K562 (cell line): ENCODE data around the gene CLDN5.

Source experiments
- BHLHE40 ChIP-seq: IDR thresholded peaks from 2 replicates; pipeline ENCODE4 v1.6.1; 2011; ENCODE audit warnings: low read length, improper control_type of control experiment
- CAMTA2 ChIP-seq: fragments of 250-450 bp; sonication (Bioruptor Pico); conservative IDR thresholded peaks from 2 replicates; pipeline ENCODE4 v1.5.1; 2022
- EZH2 ChIP-seq: IDR thresholded peaks from 2 replicates; pipeline ENCODE4 v1.6.1; 2012; ENCODE audit warnings: low read depth, mild to moderate bottlenecking, inconsistent platforms, low read length, borderline replicate concordance
- RNF219 ChIP-seq: fragments of 250-450 bp; sonication (Bioruptor Pico); IDR thresholded peaks from 2 replicates; pipeline ENCODE4 v1.5.0; 2022; ENCODE audit warnings: mild to moderate bottlenecking
- SAFB2 ChIP-seq: fragments of 200-400 bp; formaldehyde crosslinking; IDR thresholded peaks from 2 replicates; pipeline ENCODE4 v1.6.1; 2018; ENCODE audit warnings: borderline replicate concordance, low read length, low read depth, moderate library complexity; ENCODE audit not compliant: severe bottlenecking
- TGIF2 ChIP-seq: sonication (generic); formaldehyde crosslinking; IDR thresholded peaks from 2 replicates; pipeline ENCODE4 v1.8.1; 2022; ENCODE audit warnings: mild to moderate bottlenecking, missing genetic modification reagents, moderate library complexity
- ZNF146 ChIP-seq: IDR thresholded peaks from one replicate; pipeline ENCODE4 v1.6.1; 2018; ENCODE audit warnings: missing compliant biosample characterization; ENCODE audit not compliant: unreplicated experiment
- ZNF780A ChIP-seq: fragments of 250-450 bp; sonication (Bioruptor Pico); IDR thresholded peaks from 2 replicates; pipeline ENCODE4 v1.5.0; 2021; ENCODE audit warnings: mild to moderate bottlenecking
- TF ChIP-seq, protein P1 (sequence below): fragments of 450-650 bp; formaldehyde crosslinking; conservative IDR thresholded peaks from 2 replicates; pipeline ENCODE4 v1.4.0; 2022; ENCODE audit warnings: mild to moderate bottlenecking, missing genetic modification characterization

DNA sequence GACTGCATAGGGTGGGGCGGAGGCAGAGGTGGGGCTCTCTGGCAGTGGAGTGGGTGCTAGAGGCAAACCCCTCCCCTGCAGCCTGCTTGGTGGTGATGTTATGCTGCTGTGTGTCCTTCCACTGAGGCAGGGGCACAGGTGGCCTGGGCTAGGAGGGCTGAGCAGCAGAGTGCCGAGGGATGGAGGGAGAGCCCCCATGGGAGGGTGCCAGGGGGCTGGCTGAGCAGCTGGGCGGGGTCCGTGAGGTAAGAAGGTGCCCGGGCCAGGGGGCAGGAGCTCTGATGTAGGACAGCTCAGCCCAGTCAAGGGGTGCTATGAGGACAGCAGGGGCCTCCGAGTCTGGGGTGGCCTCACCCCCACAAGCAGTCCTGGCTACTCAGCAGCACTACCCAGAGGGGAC lies 4.2 kb downstream of the CLDN5 start:
- no peak for TF ChIP-seq CAMTA2 (CRISPR knock-in tag)
- TF ChIP-seq, protein P1, sequence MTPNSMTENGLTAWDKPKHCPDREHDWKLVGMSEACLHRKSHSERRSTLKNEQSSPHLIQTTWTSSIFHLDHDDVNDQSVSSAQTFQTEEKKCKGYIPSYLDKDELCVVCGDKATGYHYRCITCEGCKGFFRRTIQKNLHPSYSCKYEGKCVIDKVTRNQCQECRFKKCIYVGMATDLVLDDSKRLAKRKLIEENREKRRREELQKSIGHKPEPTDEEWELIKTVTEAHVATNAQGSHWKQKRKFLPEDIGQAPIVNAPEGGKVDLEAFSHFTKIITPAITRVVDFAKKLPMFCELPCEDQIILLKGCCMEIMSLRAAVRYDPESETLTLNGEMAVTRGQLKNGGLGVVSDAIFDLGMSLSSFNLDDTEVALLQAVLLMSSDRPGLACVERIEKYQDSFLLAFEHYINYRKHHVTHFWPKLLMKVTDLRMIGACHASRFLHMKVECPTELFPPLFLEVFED (CRISPR knock-in tag) = no peak
- TF ChIP-seq RNF219 (CRISPR knock-in tag) = no peak
- TF ChIP-seq EZH2 = no peak
- TF ChIP-seq TGIF2 (CRISPR knock-in tag) = no peak
- no peak for TF ChIP-seq ZNF780A (CRISPR knock-in tag)
- TF ChIP-seq BHLHE40 = no peak
- TF ChIP-seq ZNF146 (CRISPR knock-in tag) = no peak
- no peak for TF ChIP-seq SAFB2
